Gastrocnemius medialis (tissue), 4 donors: ENCODE results near the gene TGFB1I1. TPM values are rescaled to one million over a fixed set of nuclear protein-coding genes. Genes with fewer than 3 reads are reported as not detected.

ENCODE experiments used
- ATAC-seq, 2 donors: fragments of 150-250 bp; one replicate each; pipeline ENCODE4 v1.9.1; 2016
- DNase-seq, 2 donors: peaks; one replicate each; pipeline ENCODE4 v3.0.0-alpha.2; 2019
- H3K27ac ChIP-seq, 4 donors: fragments of 200-600 bp; sonication (generic); 1 replicate in 1 of 4; 2 replicates in 3 of 4; pipeline ENCODE4 v1.5.1; 2016 to 2018; ENCODE audit warnings: mild to moderate bottlenecking in 2 of 4, moderate library complexity in 1 of 4
- H3K27me3 ChIP-seq, 3 donors: fragments of 200-600 bp; sonication (generic) in 2 of 3; 1 replicate in 1 of 3; 2 replicates in 2 of 3; pipeline versions ENCODE4 v1.5.1 to v1.6.0; 2016 to 2019; ENCODE audit warnings: mild to moderate bottlenecking in 1 of 3, moderate library complexity in 1 of 3
- H3K36me3 ChIP-seq, 2 donors: fragments of 200-600 bp; sonication (generic) in 1 of 2; one replicate each; pipeline ENCODE4 v1.5.1; 2017 to 2018
- H3K4me1 ChIP-seq, 2 donors: fragments of 200-600 bp; sonication (generic) in 1 of 2; one replicate each; pipeline ENCODE4 v1.5.1; 2016 to 2017; ENCODE audit warnings: mild to moderate bottlenecking in 2 of 2
- H3K4me3 ChIP-seq, 4 donors: fragments of 200-600 bp; sonication (generic) in 3 of 4; 1 replicate in 1 of 4; 2 replicates in 3 of 4; pipeline ENCODE4 v1.5.1; 2016 to 2019; ENCODE audit warnings: mild to moderate bottlenecking in 2 of 4
- H3K9me3 ChIP-seq, 3 donors: fragments of 200-600 bp; sonication (generic) in 2 of 3; 1 replicate in 1 of 3; 2 replicates in 2 of 3; pipeline ENCODE4 v1.5.1; 2016 to 2019
- POLR2A ChIP-seq, 2 donors: fragments of 450-650 bp; IDR thresholded peaks; one replicate each; pipeline ENCODE4 v1.6.1; 2017; ENCODE audit warnings: antibody characterized with exemption in 2 of 2, mild to moderate bottlenecking in 2 of 2, moderate library complexity in 2 of 2
- in situ Hi-C, 4 donors: fragments of 200-750 bp; cut with MboI; loops; one replicate each; pipeline versions ENCODE4 v1.15.0 to v1.8.0; 2017; ENCODE audit warnings: low sequenced_read_pairs in 4 of 4
- intact Hi-C: fragments of 100-400 bp; cut with DNase I; formaldehyde crosslinking; loops from one replicate; pipeline ENCODE4 v1.15.1; 2023; ENCODE audit warnings: low total_unique reads
- total RNA-seq, 4 donors: library from RNA; depleted of rRNA; stranded (reverse); fragments of >200 nt; gene quantifications; one replicate each; pipeline versions ENCODE4 v1.1.0 to v1.2.3, GENCODE V29; 2016
- TF ChIP-seq, protein P1 (sequence below), 5 experiments: fragments of 450-650 bp in 3 of 5; fragments of 200-600 bp in 2 of 5; sonication (generic) in 2 of 5; IDR thresholded peaks in 4 of 5; conservative IDR thresholded peaks in 1 of 5; 1 replicate in 4 of 5; 2 replicates in 1 of 5; pipeline ENCODE4 v1.5.1; 2016 to 2019; ENCODE audit warnings: antibody characterized with exemption in 5 of 5, mild to moderate bottlenecking in 3 of 5, moderate library complexity in 3 of 5

TGFB1I1 gene
- total RNA-seq, 4 donors from 2014 or later, result 4.6 to 14.4 (median 7.4) TPM

- Histone ChIP-seq H3K4me1 (peaks cover 71 to 75% of the 10 kb centered on the region in 2 donors), H3K36me3 (peaks cover 0 to 5% of the 10 kb centered on the region in 2 donors), H3K9me3 (no peaks in the 10 kb centered on the region), H3K4me3 (peak overlapping the region; percentile 77 to 90 (median 86)), H3K27me3 (no peaks in the 10 kb centered on the region), H3K27ac (peak overlapping the region; percentile 90 to 99 (median 94))
- in situ Hi-C loops, result loop anchor here in 1 of 4 donors (10.0 kb wide), 1 partner anchor 48 kb away; the partner anchor contains the start of gene RUSF1
- no peak for TF ChIP-seq POLR2A (IDR thresholded peaks at IDR 0.05)
- TF ChIP-seq, protein P1, sequence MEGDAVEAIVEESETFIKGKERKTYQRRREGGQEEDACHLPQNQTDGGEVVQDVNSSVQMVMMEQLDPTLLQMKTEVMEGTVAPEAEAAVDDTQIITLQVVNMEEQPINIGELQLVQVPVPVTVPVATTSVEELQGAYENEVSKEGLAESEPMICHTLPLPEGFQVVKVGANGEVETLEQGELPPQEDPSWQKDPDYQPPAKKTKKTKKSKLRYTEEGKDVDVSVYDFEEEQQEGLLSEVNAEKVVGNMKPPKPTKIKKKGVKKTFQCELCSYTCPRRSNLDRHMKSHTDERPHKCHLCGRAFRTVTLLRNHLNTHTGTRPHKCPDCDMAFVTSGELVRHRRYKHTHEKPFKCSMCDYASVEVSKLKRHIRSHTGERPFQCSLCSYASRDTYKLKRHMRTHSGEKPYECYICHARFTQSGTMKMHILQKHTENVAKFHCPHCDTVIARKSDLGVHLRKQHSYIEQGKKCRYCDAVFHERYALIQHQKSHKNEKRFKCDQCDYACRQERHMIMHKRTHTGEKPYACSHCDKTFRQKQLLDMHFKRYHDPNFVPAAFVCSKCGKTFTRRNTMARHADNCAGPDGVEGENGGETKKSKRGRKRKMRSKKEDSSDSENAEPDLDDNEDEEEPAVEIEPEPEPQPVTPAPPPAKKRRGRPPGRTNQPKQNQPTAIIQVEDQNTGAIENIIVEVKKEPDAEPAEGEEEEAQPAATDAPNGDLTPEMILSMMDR (IDR thresholded peaks at IDR 0.05 in 4 of 5, conservative IDR thresholded peaks at IDR 0.05 in 1 of 5), result no peak
- DNase-seq (no peak), ATAC-seq (no peak)
- intact Hi-C loops, result loop anchor here (5.0 kb wide), 2 partner anchors 350 to 425 kb away; partner anchors contain the start of genes BCKDK and STX4
These were observed 15.0 kb upstream of the TGFB1I1 start for GRCh38 chr16:31456988-31457360.

- Histone ChIP-seq H3K27me3 (no peaks in the 10 kb centered on the region), H3K4me3 (peak overlapping the region; percentile 77 to 90 (median 86)), H3K36me3 (peaks cover 0 to 18% of the 10 kb centered on the region in 2 donors), H3K9me3 (no peaks in the 10 kb centered on the region), H3K27ac (peak overlapping the region; percentile 90 to 99 (median 94)), H3K4me1 (peaks cover 59 to 62% of the 10 kb centered on the region in 2 donors)
- DNase-seq (peak; percentile 75 to 89), ATAC-seq (peak; percentile 5 to 12)
- intact Hi-C loops (loop anchor here (2.0 to 5.0 kb wide), 5 partner anchors 51 to 759 kb away; partner anchors contain the start of genes BCKDK, RUSF1, SRCAP and STX4), in situ Hi-C loops (loop anchor here in 1 of 4 donors (10.0 kb wide), 1 partner anchor 47 kb away; the partner anchor contains the start of gene RUSF1)
- TF ChIP-seq, protein P1 (IDR thresholded peaks at IDR 0.05 in 4 of 5, conservative IDR thresholded peaks at IDR 0.05 in 1 of 5), result peak in 2 of 5 experiments; percentile 43 to 52
- peak; percentile 67 to 72 for TF ChIP-seq POLR2A (IDR thresholded peaks at IDR 0.05)
These were observed 13.7 kb upstream of the TGFB1I1 start for GRCh38 chr16:31458073-31458843.

DNA sequence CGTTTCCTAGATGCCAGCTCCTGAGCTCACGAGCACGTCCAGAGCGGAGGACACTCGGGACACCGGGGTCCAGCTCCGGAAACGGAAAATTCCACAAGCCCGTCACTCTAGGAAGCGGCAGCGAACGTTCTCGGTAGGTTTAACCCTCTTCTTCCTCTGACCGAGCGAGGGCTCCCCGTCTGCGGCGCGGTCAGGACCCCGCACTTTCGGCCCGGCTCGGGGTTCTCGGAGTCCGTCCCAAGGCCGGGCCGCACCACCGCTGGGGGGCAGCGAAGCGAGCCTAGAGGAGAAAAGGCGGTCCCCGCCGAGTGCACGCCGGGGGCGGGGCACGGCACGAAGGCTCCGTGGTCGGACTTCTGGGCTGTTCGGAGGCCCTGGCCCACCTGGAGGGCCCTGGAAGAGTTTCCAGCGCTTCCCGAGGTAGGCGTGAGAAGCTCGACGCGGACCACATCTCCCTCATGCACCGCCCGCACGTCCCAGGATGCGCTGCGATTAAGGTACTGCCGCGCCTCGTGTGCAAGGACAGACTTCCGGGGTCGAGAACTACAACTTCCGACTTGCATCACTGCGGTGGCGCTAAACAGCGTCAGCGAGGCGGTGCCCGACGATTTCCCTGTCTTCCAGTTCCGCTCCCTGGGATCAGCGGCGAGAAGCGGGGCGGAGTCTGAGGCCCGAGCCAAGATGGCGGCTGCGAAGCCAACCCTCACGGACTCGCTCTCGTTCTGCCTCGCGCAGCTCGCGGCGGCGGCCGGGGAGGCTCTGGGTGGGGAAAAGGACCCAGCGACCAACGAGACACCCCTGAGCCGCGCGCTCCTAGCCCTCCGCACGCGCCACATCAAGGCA is 12.9 kb upstream of the TGFB1I1 start, which contains the start of gene ARMC5:
Gene ARMC5 (plus strand): TSS at position 658 of the 843 bp plus-strand sequence. CDS start 24 bp downstream, at position 682.
- Histone ChIP-seq H3K4me1 (peaks cover 53 to 57% of the 10 kb centered on the region in 2 donors), H3K27ac (peak within 1 kb of the TSS; percentile 90 to 99 (median 94)), H3K36me3 (peaks cover 0 to 26% of the 10 kb centered on the region in 2 donors), H3K27me3 (no peaks in the 10 kb centered on the region), H3K4me3 (peak within 1 kb of the TSS; percentile 77 to 90 (median 86)), H3K9me3 (no peaks in the 10 kb centered on the region)
- TF ChIP-seq POLR2A (IDR thresholded peaks at IDR 0.05), result peak; percentile 93 to 97
- TF ChIP-seq, protein P1 (IDR thresholded peaks at IDR 0.05 in 4 of 5, conservative IDR thresholded peaks at IDR 0.05 in 1 of 5), result peak; percentile 33 to 80 (median 74)
- in situ Hi-C loops (loop anchor here in 1 of 4 donors (10.0 kb wide), 1 partner anchor 46 kb away; the partner anchor contains the start of gene RUSF1), intact Hi-C loops (loop anchor here (1.0 to 5.0 kb wide), 7 partner anchors 31 to 760 kb away; partner anchors contain the start of genes BCKDK, COX6A2, RUSF1 and SETD1A)
- DNase-seq, result peak; percentile 97 to 98
- peak; percentile 78 to 82 for ATAC-seq
